ENCODE measurements around the gene INHBE.

Gene INHBE

DNA sequence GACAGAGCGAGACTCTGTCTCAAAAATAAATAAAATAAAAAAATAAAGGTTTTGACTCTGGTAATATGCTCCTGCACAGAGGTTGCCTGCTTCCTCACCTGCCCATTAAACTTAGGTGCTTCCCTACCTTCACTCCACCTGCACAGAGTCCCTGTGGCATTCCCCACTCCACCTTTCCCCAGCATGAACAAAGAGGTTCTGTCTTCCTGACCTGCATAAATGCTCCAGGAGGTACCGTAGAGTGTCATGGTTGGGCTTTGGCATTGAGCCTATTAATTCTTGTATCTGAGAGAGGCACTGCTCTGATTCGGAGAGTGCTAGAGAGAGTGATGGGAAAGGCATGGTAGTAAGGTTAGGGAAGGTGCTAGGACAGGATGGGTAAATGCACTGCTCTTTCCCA is 18.3 kb downstream of the INHBE start (continued):
- no peak for TF ChIP-seq ZSCAN4 (tag by site-specific recombination; IDR thresholded peaks at IDR 0.05)

DNA sequence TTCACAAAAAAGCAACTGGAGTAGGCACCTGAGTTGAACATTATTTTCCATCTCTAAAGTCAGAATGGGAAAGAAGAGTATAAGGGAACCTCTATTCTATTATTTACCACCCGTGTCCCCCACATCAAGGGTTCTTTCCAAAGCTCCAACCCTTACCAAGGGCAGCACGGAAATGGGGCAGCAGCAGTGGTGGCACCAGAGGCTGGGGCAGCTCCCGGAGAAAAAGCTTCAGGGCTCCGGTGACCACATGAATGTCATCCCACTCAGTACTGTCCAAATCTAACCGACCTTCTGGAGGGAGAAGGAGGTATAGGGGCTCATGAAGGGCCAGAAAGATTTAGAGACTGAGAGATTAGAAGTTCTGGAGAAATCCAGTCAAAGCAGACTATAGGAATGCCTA is 18.8 kb downstream of the INHBE start:
- POLR2A ChIA-PET, result no interaction called here
- no peak overlapping the region for H3K4me3 ChIP-seq (ENCODE audit: low read depth, low read length)
- no peaks in the 10 kb centered on the region for H3K36me3 ChIP-seq (ENCODE audit: control insufficient read depth in 2 of 2, insufficient read depth in 1 of 2, low read length in 2 of 2)
- TF ChIP-seq YY2 (tag by site-specific recombination; IDR thresholded peaks at IDR 0.05) (no peak), ZNF112 (tag by site-specific recombination; IDR thresholded peaks at IDR 0.05) (no peak), ZNF16 (tag by site-specific recombination; IDR thresholded peaks at IDR 0.05; ENCODE audit: low read depth) (no peak), ZNF530 (tag by site-specific recombination; IDR thresholded peaks at IDR 0.05; ENCODE audit: low read depth) (no peak)
- H3K27ac ChIP-seq (ENCODE audit: extremely low read depth, low read depth, low read length), result no peak overlapping the region
- CTCF ChIA-PET, result interaction anchor here (0.6 to 2.4 kb wide), 5 partner anchors 12 to 261 kb away, joined by 3 to 19 read pairs (median 5); partner anchors contain the start of gene GLI1
- H3K9me3 ChIP-seq (ENCODE audit: control insufficient read depth, insufficient read depth, low read depth, low read length), result no peaks in the 10 kb centered on the region
- H3K4me1 ChIP-seq (ENCODE audit: control insufficient read depth, insufficient read depth, low read length), result no peaks in the 10 kb centered on the region

GRCh38 chr12:57474430-57474829 is 19.3 kb downstream of the INHBE start:
- Histone ChIP-seq H3K4me3 (ENCODE audit: low read depth, low read length) (no peak overlapping the region), H3K36me3 (ENCODE audit: control insufficient read depth in 2 of 2, insufficient read depth in 1 of 2, low read length in 2 of 2) (no peaks in the 10 kb centered on the region), H3K4me1 (ENCODE audit: control insufficient read depth, insufficient read depth, low read length) (no peaks in the 10 kb centered on the region), H3K9me3 (ENCODE audit: control insufficient read depth, insufficient read depth, low read depth, low read length) (no peaks in the 10 kb centered on the region), H3K27ac (ENCODE audit: extremely low read depth, low read depth, low read length) (no peak overlapping the region)
- ChIA-PET CTCF (interaction anchor here (0.9 to 2.4 kb wide), 5 partner anchors 9 to 21 kb away, joined by 5 to 19 read pairs (median 5); partner anchors contain the start of genes GLI1 and INHBE), POLR2A (no interaction called here)
- TF ChIP-seq MYNN (tag by site-specific recombination; IDR thresholded peaks at IDR 0.05; ENCODE audit: borderline replicate concordance), result no peak
- TF ChIP-seq ZNF423 (tag by site-specific recombination; IDR thresholded peaks at IDR 0.05), result no peak
- TF ChIP-seq ZBTB21 (tag by site-specific recombination; IDR thresholded peaks at IDR 0.05), result no peak
- no peak for TF ChIP-seq TCF7L2 (IDR thresholded peaks at IDR 0.05; ENCODE audit: borderline replicate concordance, low read depth, low read length)
- TF ChIP-seq ZNF623 (tag by site-specific recombination; IDR thresholded peaks at IDR 0.05), result no peak
- no peak for TF ChIP-seq ZNF529 (tag by site-specific recombination; IDR thresholded peaks at IDR 0.05; ENCODE audit: insufficient replicate concordance)
- no peak for TF ChIP-seq IKZF3 (tag by site-specific recombination; IDR thresholded peaks at IDR 0.05)
- no peak for TF ChIP-seq ZNF112 (tag by site-specific recombination; IDR thresholded peaks at IDR 0.05)
- TF ChIP-seq ZNF596 (tag by site-specific recombination; IDR thresholded peaks at IDR 0.05), result no peak
- no peak for TF ChIP-seq ZFP41 (tag by site-specific recombination; IDR thresholded peaks at IDR 0.05; ENCODE audit: borderline replicate concordance)
- TF ChIP-seq ZNF184 (tag by site-specific recombination; IDR thresholded peaks at IDR 0.05), result no peak
- no peak for TF ChIP-seq GFI1B (tag by site-specific recombination; IDR thresholded peaks at IDR 0.05)
- no peak for TF ChIP-seq ZNF768 (tag by site-specific recombination; IDR thresholded peaks at IDR 0.05)
- TF ChIP-seq ZNF707 (tag by site-specific recombination; IDR thresholded peaks at IDR 0.05), result no peak
- no peak for TF ChIP-seq ZNF658 (tag by site-specific recombination; IDR thresholded peaks at IDR 0.05)
- no peak for TF ChIP-seq ZNF37A (tag by site-specific recombination; IDR thresholded peaks at IDR 0.05)
- TF ChIP-seq ZNF701 (tag by site-specific recombination; IDR thresholded peaks at IDR 0.05), result no peak
- no peak for TF ChIP-seq ZNF24 (tag by site-specific recombination; IDR thresholded peaks at IDR 0.05)

DNA sequence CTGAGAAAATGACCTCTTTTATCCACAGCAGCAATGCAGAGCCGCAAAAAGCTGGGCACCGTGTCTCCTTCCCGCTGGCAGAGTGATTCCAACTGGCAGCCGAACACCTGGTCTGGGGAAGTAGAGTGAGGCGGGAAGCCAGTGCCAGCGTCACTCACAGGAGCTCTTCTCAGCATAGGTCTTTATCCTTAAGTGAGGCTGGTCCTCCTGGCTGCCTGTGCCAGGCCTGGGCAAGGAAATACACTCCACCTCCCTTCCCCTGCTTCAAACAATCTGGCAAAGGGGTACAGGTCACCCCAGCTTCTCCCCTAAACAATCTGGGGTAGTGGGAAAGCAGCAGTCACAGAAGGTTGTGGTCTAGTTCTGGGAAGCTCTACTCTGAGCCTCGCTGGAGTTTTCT is 19.8 kb downstream of the INHBE start:
- ChIA-PET POLR2A (no interaction called here), CTCF (interaction anchor here (0.9 to 2.4 kb wide), 5 partner anchors 9 to 22 kb away, joined by 5 to 19 read pairs (median 5); partner anchors contain the start of genes GLI1 and INHBE)
- no peaks in the 10 kb centered on the region for H3K36me3 ChIP-seq (ENCODE audit: control insufficient read depth in 2 of 2, insufficient read depth in 1 of 2, low read length in 2 of 2)
- H3K27ac ChIP-seq (ENCODE audit: extremely low read depth, low read depth, low read length), result no peak overlapping the region
- no peaks in the 10 kb centered on the region for H3K4me1 ChIP-seq (ENCODE audit: control insufficient read depth, insufficient read depth, low read length)
- H3K9me3 ChIP-seq (ENCODE audit: control insufficient read depth, insufficient read depth, low read depth, low read length), result no peaks in the 10 kb centered on the region
- H3K4me3 ChIP-seq (ENCODE audit: low read depth, low read length), result no peak overlapping the region
- TF ChIP-seq ZBTB6 (tag by site-specific recombination; IDR thresholded peaks at IDR 0.05), result no peak
- no peak for TF ChIP-seq ZNF521 (tag by site-specific recombination; IDR thresholded peaks at IDR 0.05)
- no peak for TF ChIP-seq ZNF843 (tag by site-specific recombination; IDR thresholded peaks at IDR 0.05)
- TF ChIP-seq ZNF302 (tag by site-specific recombination; IDR thresholded peaks at IDR 0.05; ENCODE audit: low read depth), result no peak
- TF ChIP-seq ZSCAN16 (tag by site-specific recombination; IDR thresholded peaks at IDR 0.05), result no peak
- no peak for TF ChIP-seq BCL11A (tag by site-specific recombination; IDR thresholded peaks at IDR 0.05; ENCODE audit: low read depth)
- no peak for TF ChIP-seq ZNF133 (tag by site-specific recombination; IDR thresholded peaks at IDR 0.05)
- no peak for TF ChIP-seq ZNF292 (tag by site-specific recombination; IDR thresholded peaks at IDR 0.05; ENCODE audit: borderline replicate concordance, low read depth)
- TF ChIP-seq ZNF350 (tag by site-specific recombination; IDR thresholded peaks at IDR 0.05), result no peak
- TF ChIP-seq ZNF792 (tag by site-specific recombination; IDR thresholded peaks at IDR 0.05), result no peak

Measured in HEK293 (cell line).